HG02884 (cell line): ENCODE measurements around the gene NCOA7.
"Not testable (repeated sequence)": the region's sequence is repeated elsewhere in the genome, so short reads cannot be mapped to it uniquely, and the experiment has no call there.

Experiments
- ATAC-seq: cut with Tn5 transposase; IDR thresholded peaks from one replicate; pipeline ENCODE4 v1.9.1; 2021; ENCODE audit warnings: mild to moderate bottlenecking, moderate library complexity; ENCODE audit not compliant: unreplicated experiment

The NCOA7 gene

DNA sequence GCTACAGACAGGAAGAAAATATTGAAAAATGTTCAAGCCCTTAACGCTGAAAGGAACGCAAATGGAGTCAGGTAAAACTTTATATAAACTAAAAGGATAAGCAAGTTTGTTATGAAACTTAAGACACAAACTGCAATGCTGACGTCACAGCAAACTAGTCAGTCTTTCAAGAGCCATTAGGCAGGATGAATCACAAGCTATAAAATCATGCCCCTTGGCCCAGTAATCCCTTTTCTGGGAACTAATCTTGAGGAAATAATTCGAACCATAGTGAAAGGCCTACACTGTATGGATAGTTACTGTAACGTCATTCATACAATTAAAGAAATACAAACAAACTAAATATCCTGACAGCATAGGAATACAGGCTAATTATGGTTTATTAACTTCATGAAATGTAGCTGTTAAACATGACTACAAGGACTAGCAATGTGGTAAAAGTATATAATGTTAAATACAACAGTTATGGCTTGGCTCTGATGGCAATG is 123.1 kb downstream of the NCOA7 start:
- no peak for ATAC-seq

DNA sequence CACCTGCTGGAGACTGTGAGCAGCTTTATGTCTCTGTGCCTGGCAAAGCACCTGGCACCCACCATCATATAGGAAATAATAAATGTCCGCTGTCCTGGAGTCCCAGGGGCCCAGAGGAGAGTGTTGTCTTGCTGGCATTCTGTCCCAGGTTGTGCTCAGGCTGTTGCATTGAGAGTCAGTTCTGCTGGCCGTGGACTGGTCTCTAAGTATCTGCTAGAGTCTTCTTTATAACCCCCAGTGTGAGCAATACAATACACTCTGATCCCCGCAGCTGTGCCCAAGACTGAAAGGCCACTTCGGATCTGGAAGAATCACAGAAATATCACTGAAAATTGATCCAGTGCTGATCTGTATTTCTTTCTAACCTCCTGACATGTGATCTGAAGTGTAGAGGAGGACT is 127.5 kb downstream of the NCOA7 start:
- no peak for ATAC-seq

DNA sequence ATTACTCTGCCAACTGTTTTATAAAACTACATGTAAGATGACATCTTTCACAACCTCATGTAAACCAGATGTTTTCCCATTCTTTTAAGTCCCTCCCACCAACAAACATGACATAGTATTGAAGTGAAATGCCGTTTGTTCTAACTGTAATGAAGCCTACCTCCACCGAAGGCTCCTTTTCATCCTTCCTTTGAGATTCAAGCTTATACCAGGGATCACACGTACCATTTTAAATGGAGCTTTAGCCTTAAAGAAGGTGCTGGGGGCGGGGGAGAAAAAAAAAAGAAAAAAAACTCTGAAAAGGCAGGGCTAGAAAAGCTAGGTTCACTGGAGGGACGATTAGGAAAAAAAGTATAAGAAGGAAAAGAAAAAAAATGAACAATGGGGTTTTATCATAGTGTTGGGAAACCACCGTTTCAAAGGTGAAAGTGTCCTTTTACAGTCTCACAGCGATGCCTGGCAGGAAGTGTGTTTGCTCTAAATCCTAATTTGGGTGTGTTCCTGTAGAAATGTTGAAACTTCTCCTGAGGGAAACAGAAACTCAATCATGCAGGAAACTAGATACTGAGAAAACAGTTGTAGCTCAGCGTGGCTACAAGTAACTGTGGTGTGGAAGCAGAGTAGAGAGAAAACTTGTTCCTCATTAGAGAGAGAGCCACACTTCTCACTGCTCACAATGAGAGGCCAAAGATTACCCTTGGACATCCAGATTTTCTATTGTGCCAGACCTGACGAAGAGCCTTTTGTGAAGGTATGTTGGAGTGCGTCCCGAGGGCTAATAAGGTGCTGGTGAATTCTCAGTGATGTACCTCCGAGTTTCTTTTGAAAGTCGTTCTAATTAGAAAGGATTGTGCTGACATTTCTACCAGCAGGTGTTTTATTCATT is 128.2 kb downstream of the NCOA7 start:
- peak; percentile 96 for ATAC-seq

DNA sequence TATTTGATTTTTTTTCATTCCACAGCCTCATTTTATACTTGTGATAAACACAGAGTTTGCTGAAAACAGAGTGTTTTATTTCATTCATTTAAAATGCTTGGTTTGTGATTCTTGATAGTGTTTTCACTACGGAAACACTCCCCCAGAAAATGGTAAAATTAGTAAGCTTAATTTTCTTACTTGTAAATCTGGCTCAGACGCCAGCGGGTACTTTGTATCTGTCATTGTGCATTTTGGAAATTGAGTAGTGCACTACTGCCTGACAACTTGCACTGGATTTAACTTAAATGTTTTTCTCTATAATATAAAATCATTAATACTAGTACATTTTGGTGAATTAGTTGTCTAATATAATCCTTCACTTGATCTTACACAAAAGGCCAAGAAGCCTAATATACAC is 128.9 kb downstream of the NCOA7 start:
- peak; percentile 1 for ATAC-seq

DNA sequence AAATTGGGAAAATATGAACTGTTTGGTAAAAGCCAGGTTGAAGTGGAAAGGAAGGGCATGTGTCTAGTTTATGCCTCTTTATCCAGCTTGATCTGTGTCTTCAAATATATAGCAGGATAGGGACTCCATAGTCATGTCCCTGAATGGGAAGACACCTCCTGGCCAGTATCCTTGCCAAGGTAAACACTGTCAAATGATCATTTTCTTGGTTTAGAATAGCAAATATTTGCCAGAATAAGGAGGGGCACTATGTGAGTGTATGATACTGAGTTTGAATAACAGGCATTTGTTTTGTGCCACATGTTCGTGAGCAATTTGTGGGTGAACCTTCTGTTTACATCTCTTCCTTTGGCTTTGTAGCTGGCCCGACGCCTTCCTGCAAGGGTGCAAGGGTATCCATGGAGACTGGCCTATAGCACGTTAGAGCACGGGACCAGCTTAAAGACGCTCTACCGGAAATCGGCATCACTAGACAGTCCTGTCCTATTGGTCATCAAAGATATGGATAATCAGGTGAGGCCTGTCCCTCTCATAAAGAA is 131.6 kb downstream of the NCOA7 start:
- no peak for ATAC-seq

DNA sequence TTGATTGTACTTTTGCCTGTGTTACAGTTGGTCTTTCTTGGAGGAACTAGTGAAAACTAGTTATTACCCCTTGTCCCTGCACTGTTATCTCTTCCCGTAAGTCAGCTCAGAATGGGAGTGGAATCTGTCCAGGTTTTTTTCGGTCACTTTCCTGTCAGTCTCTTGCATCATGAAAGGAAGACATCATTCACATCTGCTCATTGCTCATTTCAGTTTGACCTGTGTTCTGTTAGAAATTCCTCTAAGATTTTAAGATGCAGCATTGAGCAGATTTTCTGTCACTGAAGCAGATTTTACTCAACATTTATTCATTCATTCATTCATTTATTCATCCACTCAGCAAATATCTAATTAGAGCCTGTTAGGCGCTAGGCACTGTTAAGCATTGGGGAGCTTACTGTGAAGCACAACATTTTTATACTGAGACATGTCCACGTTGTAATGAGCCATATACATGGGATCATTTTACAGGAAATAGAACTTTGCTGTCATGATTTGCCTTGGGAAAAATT is 132.7 kb downstream of the NCOA7 start:
- no peak for ATAC-seq

DNA sequence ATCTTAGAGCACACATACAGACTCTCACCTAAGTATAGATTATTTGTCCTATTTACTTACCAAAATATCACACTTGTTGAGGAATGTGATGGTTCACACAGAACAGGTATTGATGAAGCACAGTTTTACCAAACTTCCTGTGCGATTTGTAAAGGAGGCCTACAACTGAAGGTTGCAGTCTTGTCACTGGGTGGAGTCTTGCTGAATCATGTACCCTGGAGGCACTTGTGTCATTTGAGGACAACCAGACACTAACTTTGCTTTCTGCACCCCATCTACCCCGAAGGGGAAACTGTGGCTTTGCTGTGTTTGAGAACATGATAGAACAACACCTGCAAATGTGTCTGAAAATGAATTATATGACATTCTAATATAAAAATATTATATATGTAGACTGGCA is 133.4 kb downstream of the NCOA7 start:
- no peak for ATAC-seq

DNA sequence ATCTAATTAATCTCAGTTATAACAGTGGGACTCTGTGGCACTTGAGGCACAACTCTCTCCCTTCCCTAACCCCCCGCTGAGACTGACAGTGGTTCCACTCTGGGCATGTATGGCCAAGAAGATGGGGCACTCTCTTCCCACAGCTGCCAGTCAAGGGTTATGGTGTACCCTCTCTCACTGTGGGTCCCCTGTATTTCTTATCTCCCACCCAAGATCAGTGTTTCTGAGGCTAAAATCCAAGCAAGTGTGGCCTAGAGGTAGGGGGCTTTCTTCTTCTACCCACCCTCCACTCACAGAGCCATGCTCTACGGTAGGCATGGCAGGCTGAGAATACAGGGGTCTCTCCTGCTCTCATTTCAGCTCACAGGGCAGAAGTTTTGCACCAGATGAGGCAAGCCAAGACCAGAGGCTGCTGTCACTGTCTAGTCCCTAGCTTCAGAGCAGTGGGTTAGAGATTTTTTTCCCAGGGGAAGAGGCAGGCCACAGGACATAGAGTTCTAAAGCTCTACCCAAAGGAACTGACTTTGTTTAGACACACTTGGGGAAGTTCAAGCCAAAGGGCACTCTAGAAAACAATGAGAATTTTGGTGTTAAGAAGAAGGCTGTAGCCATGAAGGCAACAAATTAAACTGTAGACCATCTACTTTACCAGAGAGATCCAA is 134.1 kb downstream of the NCOA7 start:
- no peak for ATAC-seq

DNA sequence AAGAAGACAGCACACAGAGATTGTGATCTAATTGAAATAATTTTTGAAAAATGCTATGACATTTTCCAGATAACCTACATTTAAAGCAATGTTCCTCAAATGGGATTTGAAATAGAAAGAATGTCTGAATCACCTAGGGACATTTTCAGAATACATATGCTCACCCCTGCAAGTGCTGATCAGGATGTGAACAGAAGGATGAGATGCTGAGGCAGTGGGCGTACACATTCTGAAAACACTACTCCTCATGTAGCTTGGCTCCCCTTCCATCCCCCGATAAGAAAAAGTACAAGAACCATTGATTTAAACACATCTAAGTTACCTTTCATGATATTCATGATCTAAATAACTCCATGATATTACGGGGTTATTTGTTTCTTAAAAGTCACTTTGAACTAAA is 136.0 kb downstream of the NCOA7 start:
- ATAC-seq: no peak

DNA sequence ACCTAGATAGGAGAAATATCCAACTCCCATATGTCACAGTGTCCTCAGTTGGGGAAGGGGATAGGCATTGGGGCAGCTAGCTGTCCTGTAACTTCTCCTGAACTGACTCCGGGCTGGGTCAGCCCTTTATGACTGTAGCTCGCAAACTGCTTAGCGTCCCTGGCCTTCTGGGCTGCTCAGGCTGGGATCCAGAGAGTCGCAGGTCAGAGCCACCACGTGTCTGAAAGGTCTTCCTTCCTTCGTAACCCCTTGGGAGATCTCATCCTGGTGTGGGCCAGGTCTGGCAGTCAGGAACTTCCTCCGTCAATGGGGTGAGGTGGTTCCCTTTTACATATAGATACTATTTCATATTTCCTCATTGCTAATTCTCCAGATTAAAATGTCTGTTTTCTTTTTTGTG is 137.0 kb downstream of the NCOA7 start:
- no peak for ATAC-seq

DNA sequence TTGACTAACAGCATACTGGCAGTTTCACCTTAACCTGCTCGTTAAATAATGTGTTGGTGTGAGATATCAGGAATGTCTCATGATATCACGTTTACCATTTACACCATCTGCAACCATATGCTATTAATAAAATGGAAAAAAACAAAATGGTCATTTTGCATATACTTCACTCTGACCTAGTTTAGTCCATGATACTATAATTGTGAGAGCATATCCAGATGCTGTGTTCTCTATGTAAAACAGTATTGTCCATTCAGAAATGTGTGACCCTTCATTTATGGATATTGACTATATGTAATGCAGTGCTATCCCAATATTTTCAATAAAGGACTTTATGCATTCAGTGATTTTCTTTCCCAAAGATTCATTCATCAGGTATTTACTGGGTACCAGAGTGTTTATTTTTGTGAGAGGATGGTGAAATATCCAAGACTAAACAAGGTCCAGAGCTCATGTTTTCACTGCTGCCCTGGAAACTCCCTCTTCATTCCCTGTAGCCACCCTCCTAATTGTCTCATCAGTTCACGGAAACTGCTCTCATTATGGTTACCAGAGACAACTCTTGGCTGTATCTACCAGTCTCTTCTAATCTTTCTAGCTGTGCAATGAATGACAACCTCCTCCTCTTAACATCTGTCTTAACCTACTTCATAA is 140.1 kb downstream of the NCOA7 start:
- no peak for ATAC-seq

DNA sequence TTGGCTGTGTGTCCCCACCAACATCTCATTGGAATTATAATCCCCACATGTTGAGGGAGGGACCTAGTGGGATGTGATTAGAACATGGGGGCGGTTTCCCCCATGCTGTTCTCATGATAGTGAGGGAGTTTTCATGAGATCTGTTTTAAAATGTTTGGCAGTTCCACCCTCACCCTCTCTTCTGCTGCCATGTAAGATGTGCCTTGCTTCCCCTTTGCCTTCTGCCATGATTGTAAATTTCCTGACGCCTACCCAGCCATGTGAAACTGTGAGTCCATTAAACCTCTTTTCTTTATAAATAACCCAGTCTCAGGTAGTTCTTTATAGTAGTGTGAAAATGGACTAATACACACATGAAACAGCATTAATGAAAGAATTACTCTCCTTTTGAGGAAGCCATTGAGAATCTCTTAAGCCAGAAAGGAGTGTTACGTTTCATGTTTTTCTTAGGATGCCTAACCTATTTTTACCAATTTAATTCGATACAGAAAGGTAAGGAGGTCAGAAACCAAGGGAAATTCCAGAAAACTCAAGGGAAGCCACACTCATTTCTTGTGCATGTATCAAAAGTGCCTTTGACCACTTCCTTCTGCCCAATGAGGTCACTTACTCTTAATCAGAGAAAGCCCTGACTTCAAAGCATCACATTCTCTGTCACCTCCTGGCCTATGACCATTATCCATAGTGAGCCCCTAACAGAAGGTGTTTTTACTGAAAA is 141.1 kb downstream of the NCOA7 start:
- peak; percentile 80 for ATAC-seq

DNA sequence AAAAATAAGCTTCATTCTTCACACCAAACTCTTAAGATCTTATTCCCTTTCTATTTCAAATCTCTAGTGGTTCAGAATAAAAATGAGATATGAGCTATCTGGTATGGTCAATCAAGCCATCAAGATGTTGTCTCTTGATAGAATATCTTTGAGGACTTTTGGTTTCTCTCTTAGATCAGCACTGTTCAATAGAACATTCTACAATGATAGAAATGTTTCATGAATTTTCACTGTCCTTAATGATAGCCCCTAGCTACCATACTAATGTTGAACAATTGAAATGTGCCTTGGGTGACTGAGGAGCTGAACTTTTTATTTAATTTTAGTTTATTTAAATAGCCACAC is 141.7 kb downstream of the NCOA7 start:
- ATAC-seq: no peak

DNA sequence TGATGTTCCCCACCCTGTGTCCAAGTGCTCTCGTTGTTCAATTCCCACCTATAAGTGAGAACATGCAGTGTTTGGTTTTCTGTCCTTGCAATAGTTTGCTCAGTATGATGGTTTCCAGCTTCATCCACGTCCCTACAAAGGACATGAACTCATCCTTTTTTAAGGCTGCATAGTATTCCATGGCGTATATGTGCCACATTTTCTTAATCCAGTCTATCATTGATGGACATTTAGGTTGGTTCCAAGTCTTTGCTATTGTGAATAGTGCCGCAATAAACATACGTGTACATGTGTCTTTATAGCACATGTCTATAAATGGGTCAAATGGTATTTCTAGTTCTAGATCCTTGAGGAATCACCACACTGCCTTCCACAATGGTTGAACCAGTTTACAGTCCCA is 144.8 kb downstream of the NCOA7 start:
- not testable (repeated sequence) for ATAC-seq

DNA sequence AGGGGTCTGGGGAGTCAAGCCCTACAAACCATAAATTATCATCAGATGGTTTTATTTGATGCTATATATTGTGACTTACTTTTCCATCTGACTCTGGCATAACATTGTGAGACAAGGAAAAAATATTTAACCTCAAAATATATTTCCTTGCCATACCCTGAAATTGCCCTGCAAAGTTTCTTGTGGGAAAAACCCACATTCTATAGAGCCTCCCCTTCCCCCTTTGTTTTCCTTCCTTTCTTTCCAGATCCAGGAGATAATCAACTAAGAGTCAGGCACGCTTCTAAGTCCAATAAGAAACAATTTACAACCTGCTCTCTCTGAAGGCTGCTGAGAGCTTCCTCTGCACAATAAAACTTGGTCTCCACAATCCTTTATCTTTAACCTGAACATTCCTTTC is 148.3 kb downstream of the NCOA7 start:
- no peak for ATAC-seq

DNA sequence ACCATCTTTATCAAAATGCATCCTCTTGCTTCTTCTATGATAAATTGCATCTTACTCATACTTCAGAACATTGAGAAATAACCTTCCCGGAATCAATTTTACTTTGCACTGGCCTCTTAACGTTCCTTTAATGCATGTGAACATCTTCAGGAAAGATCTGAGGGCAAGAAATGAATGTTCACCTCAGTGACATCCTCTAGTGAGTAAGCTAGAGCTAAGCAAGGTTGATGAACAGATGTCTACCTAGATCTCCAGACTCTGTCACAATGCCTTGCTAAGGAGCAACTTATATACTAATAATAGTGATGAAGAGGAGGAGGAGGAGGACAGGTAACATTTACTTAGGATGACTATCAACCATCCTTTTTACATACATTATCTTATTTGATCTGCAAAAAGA is 149.0 kb downstream of the NCOA7 start:
- ATAC-seq: no peak

DNA sequence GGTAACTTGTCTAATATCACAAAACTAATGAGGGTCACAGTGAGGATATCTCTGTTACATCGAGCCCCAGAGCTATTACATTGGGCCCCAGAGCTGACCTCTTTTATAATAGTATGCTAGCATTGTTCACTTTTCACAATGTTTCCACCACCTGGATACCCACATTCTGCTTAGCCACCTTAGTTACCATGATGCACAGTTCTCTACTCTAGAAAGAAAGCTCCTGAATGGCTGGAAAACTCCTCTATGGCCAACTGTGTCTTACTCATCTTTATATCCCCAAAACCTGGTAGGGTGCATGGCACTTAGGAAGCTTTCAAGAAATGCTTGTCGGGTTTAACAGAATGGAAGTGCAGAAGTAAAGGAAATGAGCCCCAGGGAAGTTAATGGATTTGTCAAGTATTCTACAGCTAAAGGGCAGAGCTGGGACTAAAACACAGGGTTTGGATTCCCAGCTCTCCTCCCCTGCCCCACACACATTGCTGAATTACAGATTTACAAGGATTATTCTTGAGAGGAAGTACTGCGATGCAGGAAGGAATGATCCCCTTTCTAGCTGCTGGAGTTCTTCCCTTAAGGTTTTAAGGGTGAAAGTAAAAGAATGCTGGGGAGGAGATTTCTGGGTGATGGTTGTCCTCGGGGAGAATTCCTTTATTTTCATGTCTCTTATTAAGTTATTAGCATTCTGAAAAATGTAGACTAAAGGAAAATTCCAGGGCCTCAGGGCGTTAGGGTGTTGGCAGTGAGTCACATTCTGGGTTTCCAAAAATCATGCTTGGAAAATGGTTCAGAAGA is 149.7 kb downstream of the NCOA7 start:
- no peak for ATAC-seq

DNA sequence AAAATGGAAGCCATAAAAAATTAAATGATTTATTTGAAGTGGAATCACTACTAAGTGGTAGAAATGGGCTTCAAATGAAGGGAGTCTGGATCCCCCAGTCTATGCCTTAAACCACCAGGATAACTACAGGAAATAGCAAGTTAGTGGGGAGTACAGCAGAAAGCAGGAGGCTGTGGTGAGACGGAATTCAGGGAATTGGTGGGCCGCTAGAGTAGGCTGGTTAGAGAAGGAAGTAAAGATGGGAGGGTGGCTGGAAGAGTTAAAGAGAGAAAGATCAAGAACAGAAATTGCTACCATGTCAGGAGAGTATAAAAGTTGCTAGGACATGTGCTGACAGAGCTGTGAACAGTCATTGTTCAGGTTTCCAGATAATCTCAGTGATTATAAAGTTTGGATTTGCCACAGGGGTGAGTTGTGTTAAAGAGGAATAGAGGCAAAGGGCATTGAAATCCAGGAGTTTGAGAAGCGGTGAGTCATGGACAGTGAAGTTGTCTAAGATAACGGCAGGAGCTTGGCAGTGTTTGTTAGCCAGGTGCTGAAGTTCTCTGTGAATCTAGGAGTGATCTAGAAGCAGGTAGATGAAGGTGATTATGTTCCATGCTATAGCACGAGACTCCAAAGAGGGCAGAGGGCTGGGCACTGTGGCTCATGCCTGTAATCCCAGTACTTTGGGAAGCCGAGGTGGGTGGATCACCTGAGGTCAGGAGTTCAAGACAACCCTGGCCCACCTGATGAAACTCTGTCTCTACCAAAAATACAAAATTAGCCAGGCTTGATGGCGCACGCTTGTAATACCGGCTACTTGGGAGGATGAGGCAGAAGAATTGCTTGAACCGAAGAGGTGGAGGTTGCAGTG is 152.1 kb downstream of the NCOA7 start:
- ATAC-seq: no peak
